HG03439 (cell line): ENCODE measurements around the gene CTAGE9.
A peak's percentile ranks its signal among the peaks of the same experiment; 100 is the strongest.
"Not testable (repeated sequence)": the region's sequence is repeated elsewhere in the genome, so short reads cannot be mapped to it uniquely, and the experiment has no call there.

ENCODE experiments used
- ATAC-seq: cut with Tn5 transposase; IDR thresholded peaks from one replicate; pipeline ENCODE4 v1.9.1; 2021; ENCODE audit warnings: mild to moderate bottlenecking, moderate library complexity; ENCODE audit not compliant: unreplicated experiment

CTAGE9 gene

DNA sequence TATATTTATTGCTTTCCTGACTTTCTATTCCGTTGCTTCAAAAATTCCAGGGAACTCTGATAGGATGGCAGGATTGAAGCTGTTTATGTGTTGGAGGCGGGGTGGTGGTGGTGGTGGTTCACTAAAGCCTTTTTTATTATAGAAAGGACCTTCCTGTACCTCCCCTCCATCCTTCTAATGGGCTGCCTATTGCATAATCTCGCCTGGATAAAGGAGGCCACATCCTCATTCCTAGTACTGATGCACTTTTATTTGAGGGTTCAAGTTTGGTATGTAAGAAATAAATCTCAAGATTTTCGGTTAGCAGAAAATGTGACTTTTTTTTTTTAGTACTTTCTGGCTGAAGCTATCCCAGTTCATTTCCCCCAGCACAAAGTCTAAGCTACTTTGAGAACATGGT is 18.7 kb upstream of the CTAGE9 start:
- ATAC-seq = no peak

DNA sequence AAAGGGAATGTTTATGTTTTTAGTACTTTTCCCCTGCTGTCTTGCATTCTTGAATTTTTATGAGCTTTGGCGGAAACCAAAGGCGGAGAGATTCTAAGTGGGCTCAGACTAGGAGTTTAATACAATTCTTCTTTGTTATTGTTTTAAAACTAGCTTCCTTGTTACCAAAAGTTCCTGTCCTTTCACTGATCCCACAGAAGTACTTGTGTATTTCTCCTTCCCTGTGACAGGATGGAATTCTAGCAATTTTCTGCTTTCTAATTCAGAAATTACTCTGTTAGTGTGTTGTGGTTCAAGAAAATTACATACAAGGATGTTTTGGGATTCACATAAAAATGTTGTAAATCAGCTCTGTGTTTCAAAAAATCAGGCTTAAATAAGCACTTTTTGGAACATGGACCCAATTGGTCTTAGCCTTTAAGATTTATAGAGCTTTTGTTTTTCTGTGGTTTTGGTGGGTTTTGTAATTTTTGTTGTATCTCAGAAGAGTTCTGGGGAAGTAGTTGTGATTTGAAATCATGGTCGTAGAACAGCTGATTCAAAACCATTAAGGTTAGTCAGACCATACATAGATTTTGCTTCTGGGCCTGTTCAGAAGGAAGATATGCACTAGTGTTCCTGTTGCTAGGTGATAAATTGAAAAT is 17.6 kb upstream of the CTAGE9 start:
- ATAC-seq = no peak

DNA sequence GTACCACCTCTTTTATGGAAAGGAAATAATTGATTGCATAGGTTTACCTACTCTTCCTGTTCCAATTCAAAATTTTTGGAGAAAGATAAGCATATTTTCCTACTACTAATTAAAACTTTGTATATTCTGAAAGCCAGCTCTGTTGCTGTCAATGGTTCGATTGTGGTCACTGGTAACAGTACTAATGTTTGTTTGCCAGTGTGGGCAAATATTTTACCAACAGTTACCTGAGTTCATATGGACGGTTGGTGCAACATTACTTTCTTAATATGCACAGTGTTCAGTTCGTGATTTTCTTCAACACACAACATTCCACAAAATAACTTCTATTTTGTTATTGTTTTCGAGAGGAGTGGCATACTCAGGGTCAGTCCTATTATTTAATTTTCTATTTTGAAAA is 17.1 kb upstream of the CTAGE9 start:
- no peak for ATAC-seq

DNA sequence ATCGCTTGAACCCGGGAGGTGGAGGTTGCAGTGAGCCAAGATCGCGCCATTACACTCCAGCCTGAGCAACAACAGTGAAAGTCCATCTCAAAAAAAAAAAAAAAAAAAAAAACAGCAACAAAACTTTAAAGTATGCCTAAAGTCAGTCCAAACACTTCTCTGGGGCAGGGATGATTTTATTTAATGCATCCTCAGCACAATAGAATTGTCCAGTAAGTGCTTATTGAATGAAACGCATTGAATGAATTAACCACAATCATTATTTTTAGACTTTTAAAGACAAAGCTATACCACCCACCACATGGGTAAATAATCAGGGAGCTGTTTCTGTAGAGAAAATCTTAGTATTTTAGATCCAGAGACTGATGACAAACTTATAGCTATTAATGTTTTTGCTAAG is 16.6 kb upstream of the CTAGE9 start:
- ATAC-seq = no peak

DNA sequence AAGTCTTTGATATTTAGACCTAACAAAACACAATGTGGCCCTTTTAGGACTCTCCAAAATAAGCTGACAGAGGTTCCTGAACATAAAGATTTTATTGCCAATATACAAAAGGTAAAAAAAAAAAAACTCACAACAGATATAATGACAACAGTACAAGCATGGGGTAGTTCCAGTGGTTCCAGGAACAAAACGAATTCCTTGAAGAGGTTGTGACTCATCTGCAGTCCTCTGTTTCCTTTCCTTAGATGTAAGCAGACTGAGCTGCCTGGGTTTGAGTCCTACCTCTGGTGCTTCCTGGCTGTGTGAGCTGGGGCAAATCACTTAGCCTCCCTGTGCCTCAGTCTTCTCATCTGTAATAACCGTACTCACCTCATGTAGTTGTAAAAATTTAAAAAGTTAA is 13.3 kb upstream of the CTAGE9 start:
- no peak for ATAC-seq

DNA sequence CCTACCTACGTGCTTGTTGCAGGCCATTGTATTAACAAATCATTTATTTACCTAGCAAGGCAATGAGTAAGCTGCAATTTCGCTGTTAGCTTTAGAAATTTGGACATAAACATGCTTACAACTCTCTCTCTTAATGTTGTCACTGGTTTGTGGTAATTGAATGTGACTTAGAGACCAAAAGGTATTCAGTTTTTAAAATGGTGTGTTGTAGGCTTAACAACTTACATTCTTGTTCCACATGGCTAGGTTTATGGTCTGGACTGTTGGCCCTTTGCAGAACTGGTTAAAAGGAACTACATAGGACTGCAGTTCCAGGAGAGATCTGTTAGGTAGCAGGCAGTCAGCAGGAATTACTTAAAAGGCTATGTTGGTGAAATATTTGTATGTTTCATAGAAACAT is 10.3 kb upstream of the CTAGE9 start:
- ATAC-seq = no peak

DNA sequence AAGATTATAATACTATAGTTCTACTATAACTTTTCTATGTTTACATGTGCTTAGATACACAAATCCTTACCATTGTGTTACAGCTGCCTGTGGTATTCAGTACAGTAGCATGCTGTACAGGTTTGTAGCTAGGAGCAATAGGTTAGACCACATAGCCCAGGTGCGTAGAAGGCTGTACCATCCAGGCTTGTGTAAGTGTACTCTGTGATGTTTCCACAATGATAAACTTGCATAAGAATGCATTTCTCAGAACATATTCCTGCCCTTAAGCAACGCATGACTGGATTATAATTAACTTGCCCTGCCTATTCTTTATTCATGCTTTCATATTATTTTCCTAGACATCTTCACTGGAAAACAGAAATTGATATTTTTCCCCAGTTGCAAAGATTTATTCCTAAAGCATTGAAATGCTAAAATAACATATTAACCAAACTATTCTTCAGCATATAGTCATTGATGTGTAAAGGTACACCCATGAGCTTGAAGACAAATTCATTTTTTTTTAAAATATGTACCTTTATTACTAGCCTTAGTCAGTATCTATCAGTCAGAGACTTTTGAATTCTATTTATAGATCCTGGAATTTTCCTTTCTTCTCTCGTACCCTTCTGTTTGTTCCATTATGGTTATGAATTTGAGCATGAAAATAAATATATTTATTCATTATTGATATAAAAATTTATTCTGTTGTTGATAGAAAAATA is 7.2 kb upstream of the CTAGE9 start:
- ATAC-seq = no peak

DNA sequence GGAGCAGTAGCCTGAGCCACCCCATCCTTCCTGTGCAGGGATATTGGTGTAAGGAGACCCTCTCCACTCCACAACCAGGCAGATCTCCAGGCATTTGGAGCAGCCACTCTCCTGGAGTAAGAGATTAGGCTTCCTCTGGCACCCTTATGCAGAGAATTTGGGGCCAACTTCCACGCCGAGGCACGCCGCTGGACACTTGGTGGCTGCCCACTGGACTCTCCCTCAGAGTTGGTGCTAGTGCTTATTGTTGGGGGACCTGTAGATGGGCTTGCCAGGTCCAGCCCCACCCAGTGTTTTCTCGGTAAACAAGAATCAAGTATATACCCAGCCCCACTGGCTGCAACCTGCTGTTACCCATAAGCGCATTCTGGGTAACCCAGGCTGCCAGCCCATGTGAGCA is 4.8 kb upstream of the CTAGE9 start:
- ATAC-seq = not testable (repeated sequence)

DNA sequence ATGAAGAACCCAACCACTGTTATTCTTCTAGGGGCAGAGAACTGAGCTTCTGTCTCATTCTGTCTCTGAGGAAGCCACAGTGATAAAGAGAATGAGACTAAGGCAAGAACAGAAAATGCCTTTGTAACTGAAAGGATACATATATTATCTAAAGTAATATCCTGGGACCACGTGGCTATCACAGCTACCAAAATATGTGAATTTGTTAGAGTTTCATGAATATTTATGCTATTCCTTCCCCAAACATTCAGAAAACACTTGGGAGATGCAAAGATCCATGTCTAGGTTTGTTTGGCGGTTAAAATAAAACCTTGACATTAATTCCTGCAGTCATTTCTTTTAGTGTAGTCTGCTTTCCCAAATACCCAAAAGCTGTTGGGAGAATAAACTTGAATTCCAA is 6.9 kb downstream of the CTAGE9 start:
- not testable (repeated sequence) for ATAC-seq

DNA sequence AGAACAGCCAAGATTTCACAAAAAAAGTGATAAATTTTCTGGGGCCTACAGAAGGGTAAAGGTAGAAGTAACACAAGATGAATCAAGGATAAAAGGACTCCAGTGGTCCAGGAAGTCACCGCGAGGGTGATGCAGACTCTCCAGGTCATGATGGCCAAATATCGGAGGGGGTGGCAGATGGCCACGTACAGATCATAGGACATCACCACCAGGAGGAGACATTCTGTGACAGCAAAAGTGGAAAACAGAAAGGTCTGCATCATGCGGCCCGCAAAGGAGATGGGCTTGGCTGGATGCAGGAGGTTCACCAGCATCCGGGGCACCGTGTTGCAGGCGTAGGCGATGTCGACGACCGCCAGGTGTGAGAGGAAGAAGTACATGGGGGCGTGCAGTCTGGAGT is 10.0 kb downstream of the CTAGE9 start:
- not testable (repeated sequence) for ATAC-seq

DNA sequence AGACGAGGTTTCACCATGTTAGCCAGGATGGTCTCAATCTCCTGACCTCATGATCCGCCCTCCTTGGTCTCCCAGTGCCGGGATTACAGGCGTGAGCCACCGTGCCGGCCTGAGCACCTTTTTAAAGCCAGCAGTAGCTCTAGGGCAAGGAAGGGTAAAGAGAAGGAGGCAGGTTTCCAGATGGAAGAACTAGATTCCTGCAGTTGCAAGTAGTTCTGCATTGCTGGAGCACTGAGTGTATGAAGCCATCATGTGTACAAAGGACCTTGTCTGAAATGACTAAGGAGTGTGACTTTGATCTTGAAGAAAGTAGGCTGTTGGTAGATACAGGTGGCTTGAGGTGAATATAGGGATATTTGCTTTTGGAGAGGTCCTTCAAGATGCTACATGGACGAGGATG is 13.9 kb downstream of the CTAGE9 start:
- no peak for ATAC-seq

DNA sequence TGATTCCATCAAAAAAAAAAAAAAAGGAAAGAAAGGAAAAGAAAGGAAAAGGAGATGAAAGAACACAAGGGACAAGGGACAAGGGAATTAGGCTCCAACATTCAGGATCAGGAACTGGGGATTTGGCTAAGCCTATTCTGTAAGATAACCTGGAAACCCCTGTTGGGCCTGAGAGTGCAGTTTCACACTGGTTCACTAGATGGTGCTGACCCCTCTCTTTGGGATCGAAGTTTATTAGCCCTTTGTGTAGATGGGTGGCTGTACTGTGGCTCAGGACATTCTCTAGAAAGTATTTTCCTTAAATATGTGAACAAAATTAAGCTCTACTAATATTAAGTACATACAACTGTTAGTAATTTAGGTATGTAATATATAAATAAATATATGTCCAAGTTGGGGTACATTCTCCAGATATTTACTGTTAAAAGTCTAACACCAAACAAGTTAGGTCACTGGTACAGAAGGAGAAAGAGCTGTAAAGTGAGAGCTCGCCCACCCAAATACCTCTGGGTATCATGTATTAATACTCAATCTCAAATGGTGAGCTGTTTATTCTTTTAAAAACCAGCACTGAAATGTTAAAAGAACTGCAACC is 15.9 kb downstream of the CTAGE9 start:
- peak; percentile 82 for ATAC-seq

DNA sequence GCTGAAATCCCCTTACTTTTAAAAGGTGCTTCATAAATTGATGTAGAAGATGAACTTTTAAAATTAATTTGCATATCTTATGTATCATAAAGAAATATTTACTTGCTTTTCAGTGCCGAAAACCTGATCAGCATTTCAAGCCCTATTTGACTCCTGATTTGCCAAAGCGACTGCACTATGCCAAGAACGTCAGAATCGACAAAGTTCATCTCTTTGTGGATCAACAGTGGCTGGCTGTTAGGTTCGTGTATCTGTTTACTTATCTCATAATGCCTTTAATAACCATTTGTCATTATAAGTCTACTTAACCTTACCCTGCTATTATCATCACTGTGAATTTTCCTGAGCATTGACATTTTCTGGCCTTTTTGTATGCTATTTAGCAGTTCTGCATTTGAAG is 17.4 kb downstream of the CTAGE9 start:
- ATAC-seq = no peak

DNA sequence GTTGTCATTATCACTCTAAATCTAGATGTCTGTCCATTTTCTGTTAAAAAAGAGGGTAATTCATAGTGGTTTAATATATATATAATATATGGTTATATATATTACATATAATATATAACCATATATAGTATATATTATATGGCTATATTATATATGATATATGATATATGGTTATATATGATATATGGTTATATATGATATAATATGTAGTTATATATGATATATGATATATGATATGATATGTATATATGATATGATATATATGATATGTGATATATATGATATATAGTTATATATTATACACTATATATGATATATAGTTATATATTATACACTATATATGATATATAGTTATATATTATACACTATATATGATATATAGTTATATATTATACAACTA is 18.2 kb downstream of the CTAGE9 start:
- ATAC-seq = no peak

DNA sequence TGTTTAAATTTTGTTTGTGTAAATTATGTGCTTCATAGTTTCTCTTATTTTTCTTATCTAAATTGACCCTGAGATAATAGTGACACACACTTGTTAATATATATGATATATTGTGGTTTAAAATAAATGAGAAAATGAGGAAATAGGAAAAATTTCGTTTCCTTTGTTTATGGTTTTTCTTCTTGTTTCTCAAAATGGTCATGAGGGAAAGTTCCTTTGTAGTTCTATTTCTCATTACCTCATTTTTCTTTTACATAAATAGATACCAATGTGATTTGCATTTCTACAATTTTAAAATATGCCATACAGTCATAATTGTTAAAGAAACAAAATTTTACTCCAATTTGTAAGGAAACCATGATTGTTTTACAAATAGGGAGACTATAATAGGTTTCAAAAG is 18.8 kb downstream of the CTAGE9 start:
- ATAC-seq = no peak

DNA sequence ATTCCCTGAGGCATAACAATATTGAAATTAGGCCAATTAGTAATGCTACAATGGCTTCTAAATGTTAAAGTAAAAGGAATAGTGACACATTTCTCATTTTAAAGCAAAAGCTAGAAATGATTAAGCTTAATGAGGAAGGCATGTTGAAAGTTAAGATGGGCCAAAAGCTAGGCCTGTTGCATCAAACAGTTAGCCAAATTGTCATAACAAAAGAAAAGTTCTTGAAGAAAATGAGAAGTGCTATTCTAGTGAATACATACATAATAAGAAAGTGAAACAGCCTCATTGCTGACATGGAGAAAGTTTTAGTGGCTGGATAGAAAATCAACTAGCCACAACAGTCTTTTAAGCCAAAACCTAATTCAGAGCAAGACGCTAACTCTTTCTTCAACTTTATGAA is 22.5 kb downstream of the CTAGE9 start:
- ATAC-seq = no peak

DNA sequence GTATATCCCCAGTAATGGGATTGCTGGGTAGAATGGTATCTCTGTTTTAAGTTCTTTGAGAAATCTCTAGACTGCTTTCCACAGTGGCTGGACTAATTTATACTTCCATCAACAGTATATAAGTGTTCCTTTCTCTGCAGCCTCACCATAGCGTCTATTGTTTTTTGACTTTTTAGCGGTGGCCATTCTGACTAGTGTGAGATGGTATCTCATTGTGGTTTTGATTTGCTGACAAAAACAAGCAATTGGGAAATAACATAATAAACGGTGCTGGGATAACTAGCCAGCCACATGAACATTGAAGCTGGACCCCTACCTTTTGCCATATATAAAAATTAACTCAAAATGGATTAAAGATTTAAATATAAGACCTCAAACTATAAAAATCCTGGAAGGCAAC is 23.8 kb downstream of the CTAGE9 start:
- ATAC-seq = no peak

DNA sequence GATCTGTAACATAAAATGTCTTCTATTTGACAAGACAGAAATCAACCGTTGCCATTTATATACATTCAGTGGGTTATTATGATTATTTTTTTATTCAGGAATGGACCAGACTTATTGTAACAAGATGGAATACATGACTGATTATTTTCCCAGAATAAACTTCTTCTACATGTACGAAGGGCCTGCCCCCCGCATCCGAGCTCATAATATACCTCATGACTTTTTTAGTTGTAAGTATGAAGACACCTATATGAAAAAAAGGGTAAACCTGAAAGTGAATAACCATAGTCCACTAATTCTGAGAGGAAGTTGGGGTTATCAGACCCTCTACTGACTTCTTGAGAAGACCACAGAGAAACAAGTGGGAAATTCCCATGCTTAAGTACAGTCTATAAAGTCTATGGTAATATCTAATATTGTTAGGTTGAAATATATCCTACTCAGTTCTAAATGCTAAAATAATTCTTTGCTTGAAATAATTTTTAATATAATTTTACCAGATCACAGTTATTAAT is 25.5 kb downstream of the CTAGE9 start:
- ATAC-seq = peak; percentile 54

DNA sequence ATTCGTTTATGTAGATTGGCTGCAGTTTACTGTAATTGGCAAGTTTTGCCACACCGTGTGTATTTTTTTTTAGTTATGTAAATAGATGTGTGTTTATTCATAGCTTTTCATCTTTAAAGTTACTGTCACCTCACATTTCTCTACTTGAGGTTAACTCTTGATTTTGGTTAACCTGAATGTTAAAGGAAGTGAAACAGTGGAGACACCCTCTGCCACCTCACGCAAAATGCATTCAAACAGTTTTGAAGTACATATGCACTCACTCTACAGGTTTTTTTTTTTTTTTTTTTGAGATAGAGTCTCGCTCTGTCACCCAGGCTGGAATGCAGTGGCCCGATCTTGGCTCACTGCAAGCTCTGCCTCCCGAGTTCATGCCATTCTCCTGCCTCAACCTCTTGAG is 27.3 kb downstream of the CTAGE9 start:
- peak; percentile 84 for ATAC-seq

DNA sequence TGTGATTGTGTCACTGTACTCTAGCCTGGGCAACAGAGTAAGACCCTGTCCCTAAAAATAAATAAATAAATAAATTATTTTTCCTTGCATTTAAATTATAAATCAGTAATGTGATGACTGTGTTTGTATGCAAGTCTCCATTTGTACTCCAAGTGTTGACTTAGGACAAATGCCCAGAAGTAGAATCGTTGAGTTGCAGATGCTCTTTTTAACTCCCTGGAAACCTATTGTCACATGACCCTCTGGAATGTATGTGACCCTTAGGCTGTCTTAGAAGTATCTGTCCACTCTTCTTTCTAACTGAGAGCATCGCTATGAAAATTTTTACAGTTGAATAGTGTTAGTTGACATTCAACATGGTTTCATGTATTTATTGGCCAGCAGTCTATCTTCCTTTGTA is 28.4 kb downstream of the CTAGE9 start:
- ATAC-seq = no peak

DNA sequence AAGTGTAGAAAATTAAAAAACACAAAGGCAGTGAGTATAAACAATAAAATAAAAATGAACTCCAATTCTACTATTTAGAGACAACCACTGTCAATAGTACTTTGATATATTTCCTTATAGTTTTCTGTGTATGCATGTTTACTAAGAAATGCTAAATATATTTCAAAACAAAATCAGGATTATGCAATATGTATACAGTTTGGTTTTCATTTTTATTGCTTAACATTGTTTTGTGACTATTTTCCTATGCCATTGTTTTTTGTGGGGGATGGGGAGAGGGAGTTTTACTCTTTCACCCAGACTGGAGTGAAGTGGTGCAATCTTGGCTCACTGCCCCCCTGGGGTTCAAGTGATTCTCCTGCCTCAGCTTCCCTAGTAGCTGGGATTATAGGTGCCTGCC is 29.2 kb downstream of the CTAGE9 start:
- ATAC-seq = no peak

DNA sequence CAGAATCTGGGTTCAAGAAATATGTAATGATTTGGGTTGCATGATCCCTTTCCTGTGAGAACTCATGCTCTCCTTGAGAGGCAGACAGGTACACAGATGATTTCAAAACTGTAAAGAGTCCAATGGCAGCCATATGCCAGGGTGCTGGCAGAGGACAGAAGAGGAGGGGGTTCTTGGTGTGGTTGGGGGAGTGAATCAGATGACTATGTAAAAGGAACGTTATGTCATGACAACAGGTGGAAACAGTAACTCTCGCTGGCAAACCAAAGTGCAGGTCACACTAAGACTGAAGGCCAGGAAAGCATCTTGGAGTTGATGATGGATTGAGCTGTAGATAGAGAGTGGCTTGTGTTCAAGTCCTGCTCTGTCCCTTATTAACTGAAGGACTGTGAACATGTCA is 29.9 kb downstream of the CTAGE9 start:
- no peak for ATAC-seq
